CD14-positive monocyte (primary cell): Measurements from ENCODE around the gene VASN. TPM values are rescaled to one million over a fixed set of nuclear protein-coding genes. Genes with fewer than 3 reads are reported as not detected.

Experiments
- DNase-seq, 3 donors: peaks; one replicate each; pipeline ENCODE4 v3.0.0-alpha.2; 2011 to 2022
- H2AFZ ChIP-seq: 2 replicates; pipeline ENCODE4 v1.6.0; 2012; ENCODE audit warnings: mild to moderate bottlenecking, low read depth, low read length, inconsistent platforms; ENCODE audit not compliant: insufficient read depth, poor library complexity, severe bottlenecking
- H3K27ac ChIP-seq, 2 donors: 1 replicate in 1 of 2; 2 replicates in 1 of 2; pipeline ENCODE4 v1.5.1; 2012 to 2013; ENCODE audit warnings: low read length in 2 of 2, control low read depth in 1 of 2, inconsistent platforms in 1 of 2, low read depth in 1 of 2, mild to moderate bottlenecking in 1 of 2
- H3K27me3 ChIP-seq, 2 donors: one replicate each; pipeline versions ENCODE4 v1.6.0 to v1.6.1; 2011 to 2013; ENCODE audit warnings: low read length in 2 of 2; ENCODE audit not compliant: control insufficient read depth in 2 of 2, insufficient read depth in 2 of 2
- H3K36me3 ChIP-seq, 2 donors: replicated peaks in 1 of 2; 1 replicate in 1 of 2; 2 replicates in 1 of 2; pipeline versions ENCODE4 v1.5.1 to v1.6.1; 2012 to 2013; ENCODE audit warnings: low read length in 2 of 2, control low read depth in 1 of 2, inconsistent platforms in 1 of 2, mild to moderate bottlenecking in 1 of 2; ENCODE audit not compliant: insufficient read depth in 2 of 2, control insufficient read depth in 1 of 2
- H3K4me1 ChIP-seq, 2 donors: 1 replicate in 1 of 2; 2 replicates in 1 of 2; pipeline versions ENCODE4 v1.5.1 to v1.6.1; 2012 to 2013; ENCODE audit warnings: low read length in 2 of 2, control low read depth in 1 of 2, inconsistent platforms in 1 of 2, mild to moderate bottlenecking in 1 of 2, moderate library complexity in 1 of 2; ENCODE audit not compliant: insufficient read depth in 2 of 2, control insufficient read depth in 1 of 2
- H3K4me2 ChIP-seq: replicated peaks from 2 replicates; pipeline ENCODE3; 2012; ENCODE audit warnings: low read length, moderate library complexity, mild to moderate bottlenecking; ENCODE audit not compliant: poor library complexity, severe bottlenecking; ENCODE audit errors: extremely low read depth
- H3K4me3 ChIP-seq, 3 experiments: fragments of 200-600 bp in 1 of 3; sonication (generic) in 1 of 3; replicated peaks in 1 of 3; 1 replicate in 2 of 3; 2 replicates in 1 of 3; pipeline ENCODE4 v1.5.1; 2011 to 2013; ENCODE audit warnings: low read length in 3 of 3, mild to moderate bottlenecking in 3 of 3, control low read depth in 2 of 3, low read depth in 2 of 3, inconsistent platforms in 1 of 3, moderate library complexity in 1 of 3
- H3K79me2 ChIP-seq: 2 replicates; pipeline ENCODE4 v1.6.0; 2012; ENCODE audit warnings: mild to moderate bottlenecking, control low read depth, inconsistent platforms, low read length, moderate library complexity; ENCODE audit not compliant: insufficient read depth
- H3K9ac ChIP-seq: 2 replicates; pipeline ENCODE4 v1.6.0; 2017; ENCODE audit warnings: low read length, mild to moderate bottlenecking; ENCODE audit not compliant: insufficient read depth, poor library complexity, severe bottlenecking
- H3K9me3 ChIP-seq, 2 donors: replicated peaks in 1 of 2; 1 replicate in 1 of 2; 2 replicates in 1 of 2; pipeline versions ENCODE4 v1.5.1 to v1.6.1; 2012 to 2013; ENCODE audit warnings: low read length in 2 of 2, control low read depth in 1 of 2; ENCODE audit not compliant: control insufficient read depth in 1 of 2, insufficient read depth in 1 of 2
- H4K20me1 ChIP-seq: 2 replicates; pipeline ENCODE4 v1.6.0; 2012; ENCODE audit warnings: mild to moderate bottlenecking, low read length, control low read depth, moderate library complexity; ENCODE audit not compliant: insufficient read depth
- H3K27ac Mint-ChIP-seq, 7 donors: one replicate each; pipeline ENCODE4 v1.8.0; 2020; ENCODE audit warnings: mild to moderate bottlenecking in 7 of 7, mixed read lengths in 7 of 7, moderate library complexity in 6 of 7, inconsistent platforms in 2 of 7
- H3K27me3 Mint-ChIP-seq, 3 donors: one replicate each; pipeline ENCODE4 v1.8.0; 2021 to 2022; ENCODE audit warnings: low read depth in 3 of 3, mild to moderate bottlenecking in 3 of 3, mixed read lengths in 3 of 3, moderate library complexity in 3 of 3, inconsistent platforms in 1 of 3
- H3K36me3 Mint-ChIP-seq, 2 donors: one replicate each; pipeline ENCODE4 v1.8.0; 2020; ENCODE audit warnings: mixed read lengths in 2 of 2, inconsistent platforms in 1 of 2, mild to moderate bottlenecking in 1 of 2
- H3K4me1 Mint-ChIP-seq: one replicate; pipeline ENCODE4 v1.8.0; 2020; ENCODE audit warnings: mild to moderate bottlenecking, mixed read lengths
- H3K4me3 Mint-ChIP-seq, 2 donors: one replicate each; pipeline ENCODE4 v1.8.0; 2020; ENCODE audit warnings: mild to moderate bottlenecking in 2 of 2, mixed read lengths in 2 of 2, moderate library complexity in 1 of 2
- H3K9me3 Mint-ChIP-seq, 7 donors: one replicate each; pipeline ENCODE4 v1.8.0; 2020 to 2022; ENCODE audit warnings: mixed read lengths in 7 of 7, mild to moderate bottlenecking in 6 of 7, moderate library complexity in 6 of 7, inconsistent platforms in 2 of 7
- CTCF ChIP-seq: fragments of 200-600 bp; IDR thresholded peaks from one replicate; pipeline ENCODE4 v1.8.0; 2022; ENCODE audit warnings: antibody characterized with exemption, mild to moderate bottlenecking
- WGBS: methylation state at CpG from one replicate; pipeline ENCODE4 v1.1.5; 2013; ENCODE audit warnings: missing lambda C conversion rate; ENCODE audit not compliant: insufficient coverage; 5-methylcytosine and 5-hydroxymethylcytosine counted together
- intact Hi-C, 2 donors: fragments of 100-400 bp; cut with micrococcal nuclease; formaldehyde crosslinking; loops; one replicate each; pipeline versions ENCODE4 v1.15.0 to v1.15.1; 2023
- polyA plus RNA-seq, 3 donors: library from polyadenylated mRNA; depleted of rRNA in 1 of 3; unstranded in 2 of 3; stranded (reverse) in 1 of 3; fragments of 300-500 nt in 2 of 3; fragments of >200 nt in 1 of 3; fragmentation: Illumina TruSeq in 2 of 3; gene quantifications; 1 replicate in 2 of 3; 2 replicates in 1 of 3; pipeline ENCODE4 v1.2.3, GENCODE V29; 2012 to 2021

Gene VASN
- polyA plus RNA-seq, 3 donors, result 0.03 TPM; not detected in 2

- no peak overlapping the region for H3K9ac ChIP-seq
Measured at GRCh38 chr16:4388271-4389021, 16.8 kb downstream of the VASN start.

More at GRCh38 chr16:4388271-4389021, 16.8 kb downstream of the VASN start:
- H3K4me3 Mint-ChIP-seq, result no peak overlapping the region
- Histone ChIP-seq H3K27me3 (no peaks in the 10 kb centered on the region), H3K4me2 (no peak overlapping the region), H4K20me1 (peaks cover 100% of the 10 kb centered on the region), H3K36me3 (peaks cover 97 to 100% of the 10 kb centered on the region in 2 donors), H3K9me3 (no peaks in the 10 kb centered on the region), H3K79me2 (peaks cover 9% of the 10 kb centered on the region), H3K4me3 (no peak overlapping the region), H2AFZ (no peak overlapping the region), H3K27ac (peak overlapping the region in 1 of 2 donors; percentile 8), H3K4me1 (no peaks in the 10 kb centered on the region)
- no peaks in the 10 kb centered on the region for H3K27me3 Mint-ChIP-seq
- H3K27ac Mint-ChIP-seq, result no peak overlapping the region
- TF ChIP-seq CTCF, result no peak
- no peak for DNase-seq
- H3K36me3 Mint-ChIP-seq, result peaks cover 57 to 89% of the 10 kb centered on the region in 2 donors
- no peaks in the 10 kb centered on the region for H3K4me1 Mint-ChIP-seq
- 95% methylated on average over 17 of the region's 19 CpGs for WGBS
- H3K9me3 Mint-ChIP-seq, result no peaks in the 10 kb centered on the region
- intact Hi-C loops, result no loop called here
